Effector memory CD4-positive, alpha-beta T cell (primary cell): ENCODE measurements around the gene GRIK3.
"Not testable (repeated sequence)": the region's sequence is repeated elsewhere in the genome, so short reads cannot be mapped to it uniquely, and the experiment has no call there.

Source experiments
- DNase-seq, 3 donors: peaks; one replicate each; pipeline ENCODE4 v3.0.0-alpha.2; 2020
- H3K27ac ChIP-seq: 2 replicates; pipeline ENCODE4 v1.7.0; 2013; ENCODE audit warnings: mild to moderate bottlenecking, low read length, moderate library complexity; ENCODE audit not compliant: insufficient read depth, poor library complexity, severe bottlenecking
- H3K27me3 ChIP-seq: replicated peaks from 2 replicates; pipeline ENCODE4 v1.7.0; 2013; ENCODE audit warnings: mild to moderate bottlenecking, low read length; ENCODE audit not compliant: insufficient read depth, control insufficient read depth, poor library complexity, severe bottlenecking
- H3K36me3 ChIP-seq: 2 replicates; pipeline ENCODE4 v1.7.0; 2013; ENCODE audit warnings: mild to moderate bottlenecking, low read length, moderate library complexity; ENCODE audit not compliant: control insufficient read depth, insufficient read depth
- H3K4me1 ChIP-seq: 2 replicates; pipeline ENCODE4 v1.7.0; 2013; ENCODE audit warnings: low read length, mild to moderate bottlenecking; ENCODE audit not compliant: control insufficient read depth, insufficient read depth, poor library complexity, severe bottlenecking
- H3K4me3 ChIP-seq: 2 replicates; pipeline ENCODE4 v1.7.0; 2013; ENCODE audit warnings: low read length, low read depth, mild to moderate bottlenecking; ENCODE audit not compliant: insufficient read depth, poor library complexity, severe bottlenecking
- H3K9me3 ChIP-seq: 2 replicates; pipeline ENCODE4 v1.7.0; 2013; ENCODE audit warnings: mild to moderate bottlenecking, low read length, moderate library complexity; ENCODE audit not compliant: control insufficient read depth

GRIK3 gene

GRCh38 chr1:36769886-36770830, 264.2 kb downstream of the GRIK3 start:
- Histone ChIP-seq H3K36me3 (no peaks in the 10 kb centered on the region), H3K4me3 (no peak overlapping the region), H3K27ac (no peak overlapping the region), H3K27me3 (no peaks in the 10 kb centered on the region), H3K4me1 (no peaks in the 10 kb centered on the region), H3K9me3 (no peaks in the 10 kb centered on the region)
- no peak for DNase-seq

GRCh38 chr1:36768486-36769178, 265.7 kb downstream of the GRIK3 start:
- Histone ChIP-seq H3K36me3 (no peaks in the 10 kb centered on the region), H3K4me3 (no peak overlapping the region), H3K4me1 (no peaks in the 10 kb centered on the region), H3K27me3 (no peaks in the 10 kb centered on the region), H3K9me3 (no peaks in the 10 kb centered on the region), H3K27ac (no peak overlapping the region)
- no peak for DNase-seq

- H3K36me3 ChIP-seq, H3K27me3 ChIP-seq, H3K9me3 ChIP-seq, DNase-seq, H3K4me1 ChIP-seq, H3K27ac ChIP-seq, H3K4me3 ChIP-seq: not testable (repeated sequence)
Measured at GRCh38 chr1:36767429-36767828, 266.9 kb downstream of the GRIK3 start.

GRCh38 chr1:36766481-36766880, 267.8 kb downstream of the GRIK3 start:
- no peaks in the 10 kb centered on the region for H3K36me3 ChIP-seq
- no peak for DNase-seq
- H3K27me3 ChIP-seq, result no peaks in the 10 kb centered on the region
- H3K27ac ChIP-seq, result no peak overlapping the region
- H3K4me1 ChIP-seq, result no peaks in the 10 kb centered on the region
- H3K9me3 ChIP-seq, result no peaks in the 10 kb centered on the region
- no peak overlapping the region for H3K4me3 ChIP-seq

- no peak for DNase-seq
- Histone ChIP-seq H3K4me1 (no peaks in the 10 kb centered on the region), H3K36me3 (no peaks in the 10 kb centered on the region), H3K9me3 (no peaks in the 10 kb centered on the region), H3K27ac (no peak overlapping the region), H3K4me3 (no peak overlapping the region), H3K27me3 (no peaks in the 10 kb centered on the region)
Measured at GRCh38 chr1:36765785-36766300, 268.5 kb downstream of the GRIK3 start.

- no peaks in the 10 kb centered on the region for H3K36me3 ChIP-seq
- DNase-seq, result no peak
- H3K27ac ChIP-seq, result no peak overlapping the region
- no peak overlapping the region for H3K4me3 ChIP-seq
- H3K9me3 ChIP-seq, result no peaks in the 10 kb centered on the region
- H3K4me1 ChIP-seq, result no peaks in the 10 kb centered on the region
- H3K27me3 ChIP-seq, result no peaks in the 10 kb centered on the region
Measured at GRCh38 chr1:36764798-36765197, 269.5 kb downstream of the GRIK3 start.

- Histone ChIP-seq H3K4me1 (no peaks in the 10 kb centered on the region), H3K36me3 (no peaks in the 10 kb centered on the region), H3K27ac (no peak overlapping the region), H3K27me3 (no peaks in the 10 kb centered on the region), H3K4me3 (no peak overlapping the region), H3K9me3 (no peaks in the 10 kb centered on the region)
- DNase-seq, result no peak
Measured at GRCh38 chr1:36763771-36764170, 270.5 kb downstream of the GRIK3 start.

GRCh38 chr1:36762174-36762573, 272.1 kb downstream of the GRIK3 start:
- H3K27me3 ChIP-seq, result no peaks in the 10 kb centered on the region
- no peaks in the 10 kb centered on the region for H3K4me1 ChIP-seq
- H3K9me3 ChIP-seq, result no peaks in the 10 kb centered on the region
- H3K4me3 ChIP-seq, result no peak overlapping the region
- no peaks in the 10 kb centered on the region for H3K36me3 ChIP-seq
- no peak for DNase-seq
- no peak overlapping the region for H3K27ac ChIP-seq

GRCh38 chr1:36761113-36761512, 273.2 kb downstream of the GRIK3 start:
- Histone ChIP-seq H3K4me3 (no peak overlapping the region), H3K4me1 (no peaks in the 10 kb centered on the region), H3K27ac (no peak overlapping the region), H3K9me3 (no peaks in the 10 kb centered on the region), H3K36me3 (no peaks in the 10 kb centered on the region), H3K27me3 (no peaks in the 10 kb centered on the region)
- no peak for DNase-seq

- Histone ChIP-seq H3K9me3 (no peaks in the 10 kb centered on the region), H3K27me3 (no peaks in the 10 kb centered on the region), H3K4me3 (no peak overlapping the region), H3K4me1 (no peaks in the 10 kb centered on the region), H3K36me3 (no peaks in the 10 kb centered on the region), H3K27ac (no peak overlapping the region)
- no peak for DNase-seq
Measured at GRCh38 chr1:36760081-36760480, 274.2 kb downstream of the GRIK3 start.
